HG03521 (cell line): Measurements from ENCODE around the gene SHLD1.
"Not testable (repeated sequence)": the region's sequence is repeated elsewhere in the genome, so short reads cannot be mapped to it uniquely, and the experiment has no call there.

Source experiments
- ATAC-seq: cut with Tn5 transposase; IDR thresholded peaks from one replicate; pipeline ENCODE4 v1.9.1; 2021; ENCODE audit warnings: mild to moderate bottlenecking, moderate library complexity; ENCODE audit not compliant: unreplicated experiment

The SHLD1 gene

DNA sequence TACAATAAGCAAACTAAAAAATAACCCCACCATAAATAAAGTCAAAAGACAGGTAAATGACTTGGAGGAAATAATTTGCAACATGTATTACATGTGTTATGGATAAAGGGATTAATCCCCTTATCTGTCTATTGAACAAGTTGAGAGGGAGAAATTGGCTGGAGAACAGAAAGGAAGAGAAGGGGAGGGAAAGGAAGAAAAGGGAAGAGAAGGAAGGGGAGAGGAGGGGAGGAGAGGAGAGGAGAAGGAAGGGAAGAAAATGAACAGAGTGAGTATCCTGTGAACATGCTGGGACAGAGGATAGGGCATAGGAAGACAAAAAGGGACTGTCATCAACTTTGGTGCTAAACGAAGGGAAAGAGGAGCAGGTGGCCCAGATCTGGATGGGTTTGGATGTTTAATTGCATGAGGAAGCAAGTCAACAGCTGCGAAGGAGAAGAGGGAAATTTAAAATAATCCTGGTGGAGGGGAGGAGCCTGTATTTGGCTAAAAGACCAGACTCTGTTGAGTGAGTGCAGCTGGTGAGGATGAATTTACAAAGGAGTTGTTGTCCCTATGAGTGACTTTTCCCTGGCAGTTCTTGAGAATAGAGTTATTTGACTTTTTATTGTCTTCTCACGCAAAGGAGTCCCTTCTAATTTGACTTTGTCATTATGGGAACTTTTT lies 14.2 kb upstream of the SHLD1 start:
- ATAC-seq = no peak

- ATAC-seq = no peak
These were observed 12.6 kb upstream of the SHLD1 start for GRCh38 chr20:5737619-5737953.

DNA sequence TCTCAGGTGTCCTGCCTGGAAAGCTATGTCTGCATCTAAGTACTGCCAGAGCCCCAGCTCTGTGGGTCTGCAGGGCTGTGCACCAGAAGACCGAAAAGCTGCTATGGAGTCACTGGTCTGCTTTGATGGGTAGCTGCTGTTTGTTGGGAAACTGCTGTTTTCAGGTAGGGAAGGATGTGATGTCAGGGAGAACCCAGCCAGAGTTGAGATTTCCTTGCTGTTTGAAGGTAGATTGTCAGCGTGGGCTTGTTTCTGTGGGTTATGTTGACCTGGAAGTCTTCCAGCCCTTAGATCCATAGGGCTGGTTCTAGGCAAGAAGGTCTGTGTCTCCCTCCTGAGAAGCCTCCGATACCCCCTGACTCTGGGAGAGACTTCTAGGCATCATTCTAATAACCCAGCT lies 12.2 kb upstream of the SHLD1 start:
- ATAC-seq = no peak

DNA sequence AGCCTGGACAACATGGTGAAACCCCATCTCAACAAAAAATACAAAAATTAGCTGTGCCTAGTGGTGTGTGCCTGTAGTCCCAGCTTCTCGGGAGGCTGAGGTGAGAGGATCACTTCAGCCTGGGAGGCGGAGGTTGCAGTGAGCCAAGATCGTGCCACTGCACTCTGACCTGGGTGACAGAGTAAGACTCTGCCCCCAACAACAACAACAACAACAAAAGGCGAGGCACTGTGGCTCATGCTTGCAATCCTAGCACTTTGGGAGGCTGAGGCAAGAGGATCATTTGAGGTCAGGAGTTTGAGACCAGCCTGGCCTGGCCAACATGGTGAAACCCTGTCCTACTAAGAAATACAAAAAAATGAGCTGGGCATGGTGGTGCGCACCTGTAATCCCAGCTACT lies 9.6 kb upstream of the SHLD1 start:
- not testable (repeated sequence) for ATAC-seq

DNA sequence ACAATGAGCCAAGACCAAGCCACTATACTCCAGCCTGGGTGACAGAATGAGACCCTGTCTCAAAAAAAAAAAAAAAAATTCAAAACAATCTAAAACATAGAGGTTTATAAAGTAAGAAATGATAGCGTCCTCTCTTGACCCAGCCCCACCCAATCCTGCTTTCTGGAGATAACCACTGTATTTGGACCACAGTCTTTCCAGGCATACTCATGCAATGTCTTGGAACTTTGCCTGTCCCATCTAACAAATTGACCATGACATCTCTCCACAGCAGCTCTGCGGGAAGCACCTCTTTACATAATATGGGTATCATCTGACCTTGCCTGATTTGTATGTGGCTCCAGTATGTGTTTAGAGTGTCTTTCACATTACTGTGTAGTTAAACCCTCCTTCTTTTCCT lies 9.1 kb upstream of the SHLD1 start:
- no peak for ATAC-seq

DNA sequence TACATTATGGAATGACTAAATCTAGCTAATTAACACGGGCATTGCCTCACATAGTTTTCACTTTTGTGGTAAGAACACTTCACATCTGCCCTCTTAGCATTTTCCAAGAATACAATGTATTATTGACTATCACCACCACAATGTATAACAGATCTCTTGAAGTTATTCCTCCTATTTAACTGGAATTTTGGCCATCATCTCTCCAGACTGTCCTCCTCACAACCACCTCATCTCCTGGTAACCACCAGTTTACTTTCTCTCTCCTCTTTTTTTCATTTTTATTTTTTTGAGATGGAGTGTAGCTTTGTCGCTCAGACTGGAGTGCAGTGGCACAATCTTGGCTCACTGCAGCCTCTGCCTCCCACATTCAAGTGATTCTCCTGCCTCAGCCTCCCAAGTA lies 8.2 kb upstream of the SHLD1 start:
- no peak for ATAC-seq

DNA sequence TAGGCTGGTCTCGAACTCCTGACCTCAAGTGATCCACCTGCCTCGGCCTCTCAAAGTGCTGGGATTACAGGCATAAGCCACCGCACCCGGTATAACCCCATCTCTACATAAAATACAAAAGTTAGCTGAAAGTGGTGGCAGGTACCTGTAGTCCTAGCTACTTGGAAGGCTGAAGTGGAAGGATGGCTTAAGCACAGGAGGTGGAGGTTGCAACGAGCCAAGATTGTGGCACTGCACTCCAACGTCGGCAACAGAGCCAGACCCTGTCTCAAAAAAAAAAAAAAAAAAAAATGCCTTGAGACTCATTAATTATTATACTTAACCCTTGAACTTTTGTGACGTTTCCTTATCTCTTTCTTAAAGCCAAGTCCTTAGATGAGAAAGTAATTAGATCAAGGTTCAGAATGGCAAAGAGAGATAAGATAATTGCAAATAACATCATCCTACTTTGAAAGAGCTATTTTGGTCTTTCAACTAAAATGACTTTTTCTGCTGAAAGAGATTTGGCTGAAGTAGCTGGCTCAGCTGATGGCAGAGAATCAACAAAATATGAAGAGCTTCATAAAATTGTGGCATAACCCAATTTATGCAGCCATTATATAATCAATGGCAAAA lies 4.7 kb upstream of the SHLD1 start:
- ATAC-seq = no peak

- ATAC-seq = no peak
These were observed 4.1 kb upstream of the SHLD1 start for GRCh38 chr20:5746064-5746463.

GRCh38 chr20:5748246-5748645 lies 2.0 kb upstream of the SHLD1 start:
- no peak for ATAC-seq

GRCh38 chr20:5749512-5749951 lies 669 bp upstream of the SHLD1 start:
- ATAC-seq = not testable (repeated sequence)

DNA sequence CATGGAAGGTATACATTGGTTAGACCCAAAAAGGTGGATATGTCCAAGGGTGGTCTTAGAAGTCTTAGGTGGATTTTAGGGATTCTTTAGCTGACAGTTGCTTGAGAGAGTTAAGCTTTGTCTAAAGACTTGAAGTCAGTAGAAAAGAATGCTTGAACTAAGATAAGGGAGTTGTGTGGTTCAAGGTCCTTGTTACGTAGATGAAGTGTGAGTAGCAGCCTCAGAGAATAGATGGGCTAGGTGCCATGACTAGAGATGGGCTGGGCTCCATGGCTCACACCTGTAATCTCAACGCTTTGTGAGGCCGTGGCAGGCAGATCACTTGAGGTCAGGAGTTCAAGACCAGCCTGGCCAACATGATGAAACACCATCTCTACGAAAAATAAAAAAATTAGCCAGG lies 1.7 kb downstream of the SHLD1 start:
- ATAC-seq = no peak

GRCh38 chr20:5753814-5754213 lies 3.6 kb downstream of the SHLD1 start:
- ATAC-seq = no peak

- ATAC-seq = no peak
These were observed 7.7 kb downstream of the SHLD1 start for GRCh38 chr20:5757949-5758348.

DNA sequence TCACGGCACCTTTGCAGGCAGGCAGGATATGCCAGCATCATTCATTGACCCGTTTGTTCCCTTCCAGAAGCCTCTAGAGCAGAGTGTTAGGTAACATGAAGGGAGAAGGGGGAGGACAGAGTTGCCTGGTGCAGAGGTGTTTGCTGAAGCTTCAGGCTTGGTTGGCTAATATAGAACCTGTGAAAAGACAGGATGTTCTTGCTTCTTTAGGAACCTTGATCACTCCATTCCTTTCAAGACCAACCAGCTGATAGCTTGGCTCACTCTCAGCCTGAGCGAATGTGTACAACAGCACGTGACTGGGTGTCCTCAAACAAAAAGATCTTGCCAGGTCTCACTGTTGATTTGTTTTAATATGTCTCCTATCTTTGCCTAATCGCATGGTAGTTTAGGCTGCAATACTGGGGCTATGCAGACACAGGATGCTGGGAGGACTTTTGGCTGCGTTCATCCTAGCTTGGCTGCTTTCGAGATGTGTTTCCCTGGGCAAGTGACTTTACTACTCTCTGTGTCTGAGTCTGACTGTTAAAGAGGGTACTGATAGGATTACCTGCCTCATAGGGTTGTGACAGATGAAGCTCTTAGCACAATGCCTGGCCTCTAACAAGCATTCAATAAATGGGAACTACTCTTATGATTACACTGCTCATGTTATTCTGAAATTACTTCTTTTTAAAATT lies 16.0 kb downstream of the SHLD1 start:
- ATAC-seq = no peak

GRCh38 chr20:5767493-5768098 lies 17.4 kb downstream of the SHLD1 start:
- ATAC-seq = no peak

DNA sequence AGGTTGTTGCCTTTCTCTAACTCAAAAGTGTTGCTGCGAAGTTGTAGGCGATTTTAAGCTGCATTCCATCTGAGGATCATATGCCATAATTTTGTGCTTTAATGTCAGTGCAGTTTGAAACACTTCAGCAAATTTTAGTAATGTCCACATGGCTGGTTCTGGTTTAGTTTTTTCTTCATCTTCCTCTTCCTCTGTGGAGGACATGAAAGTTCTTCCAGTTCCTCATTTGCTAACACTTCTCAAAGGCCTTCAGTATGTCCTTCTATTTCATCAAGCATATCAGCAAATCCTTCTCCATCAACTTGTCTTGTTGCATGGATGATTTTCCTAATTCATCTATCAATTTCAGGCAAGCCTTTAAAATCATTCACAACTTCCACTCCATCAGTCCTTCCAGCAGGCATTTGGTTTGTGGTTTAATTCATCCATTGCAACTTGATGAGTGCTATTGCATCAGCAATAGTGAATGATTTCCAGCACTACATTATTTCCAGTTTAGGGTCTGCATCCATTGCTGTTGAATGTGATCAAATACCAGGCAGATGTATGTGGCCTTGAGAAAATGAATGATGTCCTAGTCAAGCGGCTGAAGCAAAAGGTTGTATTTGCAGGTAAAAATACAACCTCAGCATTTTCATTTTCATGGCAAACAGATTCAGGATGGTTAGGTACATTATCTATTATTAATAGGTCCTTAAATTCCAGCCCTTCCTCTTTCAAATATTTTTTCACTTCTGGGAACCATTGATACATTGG lies 20.2 kb downstream of the SHLD1 start:
- no peak for ATAC-seq

DNA sequence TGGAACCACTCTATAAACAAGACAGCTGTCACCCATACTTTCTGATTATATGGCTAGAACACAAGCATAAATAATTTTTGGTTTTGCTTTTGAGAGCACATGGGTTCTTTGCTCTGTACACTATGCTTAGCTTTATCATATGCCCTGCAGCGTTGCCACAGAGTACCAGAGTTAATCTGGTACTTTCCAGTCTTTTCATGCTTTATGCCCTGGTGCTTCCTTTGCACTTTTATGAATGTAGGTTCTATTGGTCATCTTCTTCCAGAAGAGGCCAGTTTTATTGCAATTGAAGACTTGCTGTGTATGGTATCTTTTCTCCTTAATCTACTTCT lies 20.8 kb downstream of the SHLD1 start:
- ATAC-seq = peak; percentile 43

DNA sequence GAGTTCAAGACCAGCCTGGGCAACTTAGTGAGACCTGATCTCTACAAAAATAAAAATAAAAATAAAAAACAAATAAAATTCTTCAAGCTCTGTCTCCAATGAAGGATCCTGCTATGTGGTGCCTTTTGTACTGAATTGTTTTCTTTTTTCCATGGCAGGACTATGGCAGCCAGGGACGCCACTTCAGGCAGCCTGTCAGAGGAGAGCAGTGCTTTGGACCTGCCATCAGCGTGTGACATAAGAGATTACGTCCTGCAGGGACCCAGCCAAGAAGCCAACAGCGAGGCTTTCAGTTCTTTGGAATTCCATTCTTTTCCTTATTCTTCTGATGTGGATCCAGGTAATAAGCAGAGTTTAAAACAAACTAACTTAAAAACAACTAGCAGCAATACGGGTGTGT lies 22.5 kb downstream of the SHLD1 start:
- no peak for ATAC-seq

GRCh38 chr20:5773589-5773988 lies 23.4 kb downstream of the SHLD1 start:
- ATAC-seq = no peak

GRCh38 chr20:5776077-5776476 lies 25.9 kb downstream of the SHLD1 start:
- ATAC-seq = no peak

DNA sequence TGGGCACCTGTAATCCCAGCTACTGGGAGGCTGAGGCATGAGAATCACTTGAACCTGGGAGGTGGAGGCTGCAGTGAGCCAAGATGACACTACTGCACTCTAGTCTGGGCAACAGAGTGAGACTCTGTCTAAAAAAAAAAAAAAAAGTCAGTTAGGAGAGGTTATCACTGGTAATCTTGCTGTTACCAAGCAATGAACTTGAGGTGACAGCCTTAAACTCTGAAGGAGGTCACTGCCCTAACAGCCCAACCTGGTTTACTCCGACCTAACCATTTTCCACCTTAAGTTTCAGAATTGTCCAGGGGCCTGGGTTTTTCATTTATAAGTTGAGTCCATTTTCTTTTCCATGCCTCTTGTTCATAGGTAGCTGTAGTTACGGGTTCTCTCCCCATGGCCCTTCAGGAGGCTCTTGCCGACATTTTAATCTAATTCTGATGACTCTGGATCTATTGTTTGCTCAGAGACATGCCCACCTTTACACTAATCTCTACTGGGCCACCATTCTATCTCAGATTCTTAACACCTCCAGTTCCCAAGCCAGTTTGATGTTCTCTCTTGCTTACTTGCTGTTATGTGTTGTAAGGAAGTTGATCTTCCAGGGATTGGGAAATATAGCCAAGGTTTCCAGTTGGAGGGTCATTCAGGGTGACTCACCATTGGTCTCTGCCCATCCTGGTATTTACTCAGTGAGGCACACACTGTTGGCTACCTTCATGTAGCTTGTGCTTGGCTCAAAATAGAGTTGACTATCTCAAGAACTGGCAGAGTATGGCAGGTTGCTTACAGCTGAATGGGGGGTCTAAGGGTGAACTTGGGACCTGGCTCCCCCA lies 29.1 kb downstream of the SHLD1 start:
- no peak for ATAC-seq
